GM12878 (cell line): ENCODE measurements around the gene WWOX. TPM values are rescaled to one million over a fixed set of nuclear protein-coding genes. Genes with fewer than 3 reads are reported as not detected.

Experiments used
- ASH2L ChIP-seq: fragments of 300-600, 200-600 bp; sonication (generic); IDR thresholded peaks from 2 replicates; pipeline ENCODE4 v1.6.1; 2017; ENCODE audit warnings: low read depth, mild to moderate bottlenecking, borderline replicate concordance
- CHD2 ChIP-seq: IDR thresholded peaks from 2 replicates; pipeline ENCODE4 v1.6.1; 2011; ENCODE audit warnings: low read depth, low read length, improper control_type of control experiment, borderline replicate concordance
- CTCF ChIP-seq, 3 experiments: IDR thresholded peaks in 2 of 3; conservative IDR thresholded peaks in 1 of 3; 2 replicates each; pipeline ENCODE4 v1.5.1; 2011; ENCODE audit warnings: low read depth in 3 of 3, low read length in 3 of 3, mild to moderate bottlenecking in 3 of 3, control low read depth in 2 of 3, moderate library complexity in 2 of 3, inconsistent platforms in 1 of 3, mixed read lengths in 1 of 3; ENCODE audit not compliant: control insufficient read depth in 2 of 3, insufficient read depth in 1 of 3; ENCODE audit errors: extremely low read depth in 1 of 3
- E2F4 ChIP-seq: IDR thresholded peaks from 2 replicates; pipeline ENCODE4 v1.6.1; 2012; ENCODE audit warnings: low read depth, low read length, improper control_type of control experiment
- HCFC1 ChIP-seq: fragments of 150-350 bp; IDR thresholded peaks from 2 replicates; pipeline ENCODE4 v1.6.1; 2014; ENCODE audit warnings: low read length
- HSF1 ChIP-seq: fragments of 150-350 bp; IDR thresholded peaks from 2 replicates; pipeline ENCODE4 v1.6.1; 2014; ENCODE audit warnings: mild to moderate bottlenecking, low read depth, low read length
- IRF4 ChIP-seq: IDR thresholded peaks from 2 replicates; pipeline ENCODE4 v1.6.1; 2011; ENCODE audit warnings: low read depth, low read length
- KLF5 ChIP-seq: fragments of 450-650 bp; IDR thresholded peaks from 2 replicates; pipeline ENCODE4 v1.6.1; 2014; ENCODE audit warnings: mild to moderate bottlenecking; ENCODE audit not compliant: partially characterized antibody
- MEF2A ChIP-seq: IDR thresholded peaks from 2 replicates; pipeline ENCODE4 v1.6.1; 2011; ENCODE audit warnings: low read depth, mild to moderate bottlenecking, low read length, moderate library complexity; ENCODE audit not compliant: insufficient read depth
- RB1 ChIP-seq: fragments of 450-650 bp; formaldehyde crosslinking; IDR thresholded peaks from 2 replicates; pipeline ENCODE4 v1.6.1; 2017; ENCODE audit warnings: mild to moderate bottlenecking, borderline replicate concordance
- RBBP5 ChIP-seq: fragments of 200-600 bp; sonication (generic); conservative IDR thresholded peaks from 2 replicates; pipeline ENCODE4 v1.6.1; 2016
- SMARCA5 ChIP-seq: fragments of 450-650 bp; IDR thresholded peaks from 2 replicates; pipeline ENCODE4 v1.6.1; 2017; ENCODE audit warnings: mild to moderate bottlenecking
- SMC3 ChIP-seq: IDR thresholded peaks from 2 replicates; pipeline ENCODE4 v1.6.1; 2011; ENCODE audit warnings: low read length, improper control_type of control experiment, borderline replicate concordance
- SREBF1 ChIP-seq: IDR thresholded peaks from 2 replicates; pipeline ENCODE4 v1.6.1; 2012; ENCODE audit warnings: mild to moderate bottlenecking, low read length
- TCF3 ChIP-seq: IDR thresholded peaks from 2 replicates; pipeline ENCODE4 v1.6.1; 2012; ENCODE audit warnings: low read depth, mild to moderate bottlenecking, low read length, borderline replicate concordance; ENCODE audit not compliant: insufficient read depth
- USF2 ChIP-seq: IDR thresholded peaks from 2 replicates; pipeline ENCODE4 v1.6.1; 2011; ENCODE audit warnings: low read depth, low read length, improper control_type of control experiment, borderline replicate concordance
- WRNIP1 ChIP-seq: IDR thresholded peaks from 2 replicates; pipeline ENCODE4 v1.6.1; 2011; ENCODE audit warnings: low read depth, low read length, improper control_type of control experiment, borderline replicate concordance
- ZNF24 ChIP-seq: fragments of 450-650 bp; IDR thresholded peaks from 2 replicates; pipeline ENCODE4 v1.6.1; 2017; ENCODE audit warnings: antibody characterized with exemption, mild to moderate bottlenecking
- ZNF622 ChIP-seq: fragments of 450-650 bp; IDR thresholded peaks from 2 replicates; pipeline ENCODE4 v1.6.1; 2017; ENCODE audit warnings: mild to moderate bottlenecking, inconsistent platforms
- ZNF687 ChIP-seq: fragments of 450-650 bp; IDR thresholded peaks from 2 replicates; pipeline ENCODE4 v1.6.1; 2017; ENCODE audit warnings: mild to moderate bottlenecking, moderate library complexity
- polyA plus RNA-seq, 11 experiments: library from polyadenylated mRNA; depleted of rRNA in 4 of 11; unstranded in 6 of 11; stranded (reverse) in 5 of 11; fragments of >200 nt; fragmentation: Nextera tagmentation in 4 of 11; fragmentation: Illumina TruSeq in 1 of 11; extraction: Ambion mirVana in 4 of 11; extraction: Trizol in 1 of 11; gene quantifications; 1 replicate in 1 of 11; 2 replicates in 10 of 11; pipeline versions ENCODE4 v1.2.1 to v1.2.3, GENCODE V29; 2011 to 2016; ENCODE audit warnings: inconsistent platforms in 2 of 11, missing spikeins in 2 of 11, low read depth in 1 of 11
- total RNA-seq, 4 experiments: library from RNA; depleted of rRNA in 3 of 4; stranded (reverse); fragments of >200 nt in 3 of 4; fragmentation: Illumina TruSeq in 1 of 4; extraction: Trizol in 1 of 4; gene quantifications; 2 replicates each; pipeline versions ENCODE4 v1.2.1 to v1.2.3, GENCODE V29; 2013 to 2021

Gene WWOX
- total and polyA plus RNA-seq, 10 of the 15 experiments (the other 5 are each of a cell fraction or from before 2014, with no cell fraction given): 2.8 to 24.4 (median 17.8) TPM

GRCh38 chr16:78099271-78100111, at the start of gene WWOX (continued):
- TF ChIP-seq E2F4 (0 out of 2 replicates have a peak, but pooled peaks have one; percentile 30), SMC3 (0 out of 2 replicates have a peak, but pooled peaks have one; percentile 30), SREBF1 (0 out of 2 replicates have a peak, but pooled peaks have one; percentile 9), KLF5 (peak; percentile 96), IRF4 (no peak), TCF3 (no peak), WRNIP1 (no peak), SMARCA5 (0 out of 2 replicates have a peak, but pooled peaks have one; percentile 72), CHD2 (peak; percentile 94), ZNF622 (no peak), HCFC1 (peak; percentile 80), MEF2A (no peak), RBBP5 (no peak), ASH2L (0 out of 2 replicates have a peak, but pooled peaks have one; percentile 16), ZNF687 (no peak), HSF1 (peak; percentile 36; the same call in 1 of the 2 replicates), ZNF24 (no peak), RB1 (peak; percentile 90), USF2 (no peak), CTCF (IDR thresholded peaks at IDR 0.05 in 2 of 3, conservative IDR thresholded peaks at IDR 0.05 in 1 of 3; ENCODE audit: control insufficient read depth in 2 of 3, extremely low read depth in 1 of 3, insufficient read depth in 1 of 3, low read depth in 3 of 3, low read length in 3 of 3) (peak in 2 of 3 experiments; percentile 7 to 95; a peak in 3 of 6 replicates)
